ENCODE results near the gene PHRF1. TPM values are rescaled to one million over a fixed set of nuclear protein-coding genes. Genes with fewer than 3 reads are reported as not detected.

Gene PHRF1
- total RNA-seq, 1 experiment from 2014 or later = 48.9 TPM

DNA sequence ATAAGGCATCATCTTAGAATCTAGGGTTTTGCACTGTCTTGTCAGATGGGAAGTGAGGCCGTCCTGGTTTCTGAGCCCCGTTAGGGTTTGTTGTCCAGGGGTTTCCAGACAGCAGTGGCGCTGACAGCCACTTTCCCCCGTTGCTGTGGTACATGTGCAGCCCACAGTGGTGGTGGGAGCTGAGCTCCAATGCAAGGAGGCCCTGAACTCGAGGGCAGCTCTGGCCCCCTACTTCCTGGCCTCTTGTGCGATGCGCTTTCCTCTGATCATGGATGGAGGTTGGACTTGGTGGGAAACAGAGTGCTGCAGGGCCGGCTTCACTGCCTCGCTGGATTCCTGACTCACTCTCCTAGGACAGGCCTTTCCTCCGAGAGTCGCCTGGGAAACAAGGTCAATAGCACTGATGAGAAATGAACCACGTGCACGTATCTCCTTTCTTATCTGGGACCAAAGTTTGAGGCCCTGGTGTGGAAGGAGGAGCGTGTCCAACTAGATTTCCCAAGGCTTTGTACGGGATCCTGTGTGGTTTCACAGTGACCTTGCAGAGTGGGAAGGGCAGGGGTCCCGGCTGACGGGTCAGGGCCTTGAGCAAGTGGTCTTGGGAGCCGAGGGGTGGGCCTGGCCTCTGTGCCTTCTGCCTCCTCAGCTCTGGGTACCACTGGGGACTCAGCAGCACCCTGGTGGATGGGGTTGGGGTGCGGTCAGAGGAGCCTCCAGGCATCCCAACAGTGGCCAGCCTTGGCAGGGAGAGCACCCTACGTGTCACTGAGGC is 3.7 kb downstream of the PHRF1 start:
- no peak overlapping the region for H2AFZ ChIP-seq (ENCODE audit: low read length)
- H3K23me2 ChIP-seq (ENCODE audit: insufficient read length, low read depth, low read length, poor library complexity, severe bottlenecking) = peaks cover 10% of the 10 kb centered on the region
- H2BK15ac ChIP-seq (ENCODE audit: low read depth, low read length) = no peak overlapping the region
- peaks cover 13 to 39% (median 33%) of the 10 kb centered on the region in 3 experiments; a peak in 6 of 7 replicates for H3K36me3 Mint-ChIP-seq (ENCODE audit: insufficient read depth in 1 of 3, low read depth in 3 of 3)
- H3K79me1 ChIP-seq (ENCODE audit: insufficient read depth, low read depth, low read length, poor library complexity, severe bottlenecking) = peaks cover 14% of the 10 kb centered on the region
- no peak overlapping the region for H3K4ac ChIP-seq (ENCODE audit: low read depth, low read length)
- peaks cover 3% of the 10 kb centered on the region for H4K20me1 ChIP-seq (ENCODE audit: control insufficient read depth, insufficient read depth, insufficient read length)
- H3K4me3 Mint-ChIP-seq = no peak overlapping the region
- no peak overlapping the region for H2AK5ac ChIP-seq (ENCODE audit: insufficient read length, low read length)
- H3K79me2 ChIP-seq (ENCODE audit: insufficient read depth, low read length) = peaks cover 42% of the 10 kb centered on the region; the same call in 1 of the 2 replicates
- H4K5ac ChIP-seq (ENCODE audit: insufficient read length, low read depth, low read length) = no peak overlapping the region
- H3K4me1 Mint-ChIP-seq = peaks cover 12 to 18% of the 10 kb centered on the region in 2 experiments
- H4K8ac ChIP-seq (replicated peaks; ENCODE audit: insufficient read length, low read depth, low read length) = no peak overlapping the region
- no peak for DNase-seq
- TF ChIP-seq, protein P1, sequence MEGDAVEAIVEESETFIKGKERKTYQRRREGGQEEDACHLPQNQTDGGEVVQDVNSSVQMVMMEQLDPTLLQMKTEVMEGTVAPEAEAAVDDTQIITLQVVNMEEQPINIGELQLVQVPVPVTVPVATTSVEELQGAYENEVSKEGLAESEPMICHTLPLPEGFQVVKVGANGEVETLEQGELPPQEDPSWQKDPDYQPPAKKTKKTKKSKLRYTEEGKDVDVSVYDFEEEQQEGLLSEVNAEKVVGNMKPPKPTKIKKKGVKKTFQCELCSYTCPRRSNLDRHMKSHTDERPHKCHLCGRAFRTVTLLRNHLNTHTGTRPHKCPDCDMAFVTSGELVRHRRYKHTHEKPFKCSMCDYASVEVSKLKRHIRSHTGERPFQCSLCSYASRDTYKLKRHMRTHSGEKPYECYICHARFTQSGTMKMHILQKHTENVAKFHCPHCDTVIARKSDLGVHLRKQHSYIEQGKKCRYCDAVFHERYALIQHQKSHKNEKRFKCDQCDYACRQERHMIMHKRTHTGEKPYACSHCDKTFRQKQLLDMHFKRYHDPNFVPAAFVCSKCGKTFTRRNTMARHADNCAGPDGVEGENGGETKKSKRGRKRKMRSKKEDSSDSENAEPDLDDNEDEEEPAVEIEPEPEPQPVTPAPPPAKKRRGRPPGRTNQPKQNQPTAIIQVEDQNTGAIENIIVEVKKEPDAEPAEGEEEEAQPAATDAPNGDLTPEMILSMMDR (conservative IDR thresholded peaks at IDR 0.05) = no peak
- no peak overlapping the region for H3K14ac ChIP-seq (ENCODE audit: insufficient read depth, low read length)
- H3K27ac ChIP-seq (ENCODE audit: insufficient read length, low read depth, low read length) = no peak overlapping the region
- no peak overlapping the region for H2BK5ac ChIP-seq (ENCODE audit: insufficient read length, low read length)
- H3K4me1 ChIP-seq (ENCODE audit: insufficient read depth, low read length) = no peaks in the 10 kb centered on the region
- H3K27me3 Mint-ChIP-seq (ENCODE audit: low read depth) = peaks cover 3% of the 10 kb centered on the region
- no CpG with 5 or more reads among the region's 20 CpGs for WGBS (ENCODE audit: extremely low coverage, insufficient read length, low lambda C conversion rate)
- H2BK12ac ChIP-seq (ENCODE audit: insufficient read length, low read depth, low read length) = no peak overlapping the region
- H2BK120ac ChIP-seq (ENCODE audit: low read depth, low read length, poor library complexity, severe bottlenecking) = no peak overlapping the region
- H3K9me3 Mint-ChIP-seq = no peaks in the 10 kb centered on the region
- no peak overlapping the region for H3K23ac ChIP-seq (ENCODE audit: insufficient read length, low read depth, low read length)
- H3K27me3 ChIP-seq (ENCODE audit: insufficient read depth, low read length) = no peaks in the 10 kb centered on the region; the same call in 1 of the 2 replicates
- H3K9me3 ChIP-seq (ENCODE audit: control insufficient read depth, low read depth, low read length) = no peaks in the 10 kb centered on the region
- H3T11ph ChIP-seq (ENCODE audit: low read length) = no peak overlapping the region
- H3K18ac ChIP-seq (ENCODE audit: insufficient read length, low read depth, low read length) = no peak overlapping the region
- no peak overlapping the region for H3K4me2 ChIP-seq (ENCODE audit: insufficient read depth, insufficient read length, low read length)
- no peak overlapping the region for H2BK20ac ChIP-seq (ENCODE audit: low read depth, low read length, poor library complexity, severe bottlenecking)
- no peak overlapping the region for H4K91ac ChIP-seq (ENCODE audit: insufficient read length, low read depth, low read length)
- no peak overlapping the region for H3K9ac ChIP-seq (ENCODE audit: extremely low read depth, insufficient read length, low read length)
- H3K27ac Mint-ChIP-seq = peak overlapping the region in 1 of 3 experiments; percentile 34; a peak in 1 of 7 replicates
- H3K56ac ChIP-seq (ENCODE audit: insufficient read length, low read depth, low read length) = no peak overlapping the region
